PC-3 (cell line): ENCODE results near the gene PPP1R7. TPM values are rescaled to one million over a fixed set of nuclear protein-coding genes. Genes with fewer than 3 reads are reported as not detected.

Source experiments
- ATAC-seq: fragments of 200-7000 bp; cut with Tn5 transposase; 2 replicates; pipeline ENCODE4 v1.9.1; 2020; ENCODE audit warnings: mild to moderate bottlenecking, moderate library complexity
- BruUV-seq: library from RNA; stranded (reverse); fragments of 400-500 nt; replicated peaks from 2 replicates; lab custom pipeline; 2021; lab: Mats Ljungman, UMichigan
- CTCF ChIA-PET: fragments of 300-600 bp; sonication (Branson Sonifier 250); formaldehyde crosslinking; loops from one replicate; lab custom pipeline; 2022; ENCODE audit warnings: antibody characterized with exemption; lab: Charles Lee
- POLR2A ChIA-PET: fragments of 300-600 bp; sonication (Branson Sonifier 250); formaldehyde crosslinking; loops from one replicate; lab custom pipeline; 2022; ENCODE audit warnings: antibody characterized with exemption; ENCODE audit not compliant: unreplicated experiment; lab: Charles Lee
- DNase-seq: peaks from one replicate; pipeline ENCODE4 v3.0.0-alpha.2; 2015
- H2AFZ ChIP-seq: fragments of 300-600 bp; sonication (generic); 2 replicates; pipeline ENCODE4 v1.6.0; 2016; ENCODE audit warnings: antibody characterized with exemption, low read length
- H3F3A ChIP-seq: fragments of 300-600 bp; sonication (generic); one replicate; pipeline ENCODE4 v1.6.0; 2017; ENCODE audit warnings: antibody characterized with exemption, low read length, control low read depth, mild to moderate bottlenecking; ENCODE audit not compliant: unreplicated experiment
- H3K27ac ChIP-seq: fragments of 300-600 bp; sonication (generic); 2 replicates; pipeline ENCODE4 v1.5.1; 2016; ENCODE audit warnings: mild to moderate bottlenecking, low read length
- H3K27me3 ChIP-seq: fragments of 300-600 bp; sonication (generic); 2 replicates; pipeline ENCODE4 v1.6.1; 2016; ENCODE audit warnings: low read length, mixed read lengths
- H3K36me3 ChIP-seq: fragments of 300-600 bp; sonication (generic); 2 replicates; pipeline ENCODE4 v1.6.1; 2016; ENCODE audit warnings: low read depth, mixed run types, low read length, mixed read lengths
- H3K4me1 ChIP-seq: fragments of 300-600 bp; sonication (generic); 2 replicates; pipeline ENCODE4 v1.5.1; 2016; ENCODE audit warnings: low read length; ENCODE audit not compliant: insufficient read depth
- H3K4me2 ChIP-seq: fragments of 300-600 bp; sonication (generic); 2 replicates; pipeline ENCODE4 v1.6.0; 2016; ENCODE audit warnings: low read length
- H3K4me3 ChIP-seq: fragments of 300-600 bp; sonication (generic); 2 replicates; pipeline ENCODE4 v1.5.1; 2016; ENCODE audit warnings: mild to moderate bottlenecking, low read length, mixed read lengths
- H3K79me2 ChIP-seq: fragments of 300-600 bp; sonication (generic); 2 replicates; pipeline ENCODE4 v1.6.1; 2017; ENCODE audit warnings: low read length, mixed read lengths
- H3K9ac ChIP-seq: fragments of 300-600 bp; sonication (generic); 2 replicates; pipeline ENCODE4 v1.6.0; 2016; ENCODE audit warnings: mild to moderate bottlenecking, low read length
- H3K9me2 ChIP-seq: fragments of 300-600 bp; sonication (generic); replicated peaks from 2 replicates; pipeline ENCODE4 v1.6.1; 2016; ENCODE audit warnings: mixed run types, low read length, mixed read lengths
- H3K9me3 ChIP-seq: fragments of 300-600 bp; sonication (generic); 2 replicates; pipeline ENCODE4 v1.6.1; 2016; ENCODE audit warnings: low read length, mixed read lengths
- H4K20me1 ChIP-seq: fragments of 300-600 bp; sonication (generic); 2 replicates; pipeline ENCODE4 v1.6.1; 2016; ENCODE audit warnings: low read length, mixed read lengths
- EZH2 ChIP-seq: fragments of 300-600 bp; sonication (generic); IDR thresholded peaks from one replicate; pipeline ENCODE4 v1.6.1; 2017; ENCODE audit warnings: antibody characterized with exemption, mild to moderate bottlenecking, low read length; ENCODE audit not compliant: unreplicated experiment
- EZH2phosphoT487 ChIP-seq: fragments of 300-600 bp; sonication (generic); IDR thresholded peaks from 2 replicates; pipeline ENCODE4 v1.6.1; 2018; ENCODE audit warnings: mild to moderate bottlenecking, antibody characterized with exemption, low read length, borderline replicate concordance
- intact Hi-C: fragments of 100-400 bp; cut with micrococcal nuclease; formaldehyde crosslinking; loops from 2 replicates; pipeline ENCODE4 v1.9.0; 2023
- total RNA-seq: library from RNA; depleted of rRNA; stranded (reverse); fragments of >200 nt; gene quantifications from 2 replicates; pipeline ENCODE4 v1.2.3, GENCODE V29; 2014
- TF ChIP-seq, protein P1 (sequence below): fragments of 300-600 bp; sonication (generic); conservative IDR thresholded peaks from 2 replicates; pipeline ENCODE4 v1.5.1; 2017; ENCODE audit warnings: antibody characterized with exemption, low read depth, mild to moderate bottlenecking, low read length

Gene PPP1R7
- total RNA-seq, 1 experiment from 2014 or later = 21.4 TPM

DNA sequence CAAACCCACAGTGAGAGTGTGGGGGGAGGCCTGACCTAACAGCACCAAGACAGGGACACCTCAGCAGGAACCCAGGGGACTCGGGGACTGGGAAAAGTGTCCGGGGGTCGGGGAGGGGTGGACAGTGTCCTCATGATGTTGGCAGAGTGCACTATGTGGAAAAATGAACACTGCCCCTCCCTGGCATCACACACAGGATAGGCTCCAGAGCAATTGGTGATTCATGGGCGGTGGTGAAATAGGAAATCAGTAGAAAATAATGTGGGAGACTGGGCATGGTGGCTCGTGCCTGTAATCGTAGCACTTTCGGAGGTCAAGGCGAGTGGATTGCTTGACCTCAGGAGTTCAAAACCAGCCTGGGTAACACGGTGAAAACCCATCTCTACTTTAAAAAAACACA, 34.6 kb downstream of the PPP1R7 start:
- CTCF ChIA-PET = no interaction called here
- DNase-seq (no peak), ATAC-seq (no peak)
- no peak overlapping the region for H3K9ac ChIP-seq
- BruUV-seq = no TSS peak
- TF ChIP-seq EZH2phosphoT487 (no peak), EZH2 (no peak)
- TF ChIP-seq, protein P1, sequence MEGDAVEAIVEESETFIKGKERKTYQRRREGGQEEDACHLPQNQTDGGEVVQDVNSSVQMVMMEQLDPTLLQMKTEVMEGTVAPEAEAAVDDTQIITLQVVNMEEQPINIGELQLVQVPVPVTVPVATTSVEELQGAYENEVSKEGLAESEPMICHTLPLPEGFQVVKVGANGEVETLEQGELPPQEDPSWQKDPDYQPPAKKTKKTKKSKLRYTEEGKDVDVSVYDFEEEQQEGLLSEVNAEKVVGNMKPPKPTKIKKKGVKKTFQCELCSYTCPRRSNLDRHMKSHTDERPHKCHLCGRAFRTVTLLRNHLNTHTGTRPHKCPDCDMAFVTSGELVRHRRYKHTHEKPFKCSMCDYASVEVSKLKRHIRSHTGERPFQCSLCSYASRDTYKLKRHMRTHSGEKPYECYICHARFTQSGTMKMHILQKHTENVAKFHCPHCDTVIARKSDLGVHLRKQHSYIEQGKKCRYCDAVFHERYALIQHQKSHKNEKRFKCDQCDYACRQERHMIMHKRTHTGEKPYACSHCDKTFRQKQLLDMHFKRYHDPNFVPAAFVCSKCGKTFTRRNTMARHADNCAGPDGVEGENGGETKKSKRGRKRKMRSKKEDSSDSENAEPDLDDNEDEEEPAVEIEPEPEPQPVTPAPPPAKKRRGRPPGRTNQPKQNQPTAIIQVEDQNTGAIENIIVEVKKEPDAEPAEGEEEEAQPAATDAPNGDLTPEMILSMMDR = no peak
- no peak overlapping the region for H3K4me3 ChIP-seq
- no peaks in the 10 kb centered on the region for H3K9me3 ChIP-seq
- no peaks in the 10 kb centered on the region for H3K79me2 ChIP-seq
- H3K4me1 ChIP-seq = no peaks in the 10 kb centered on the region
- POLR2A ChIA-PET = no interaction called here
- H3K9me2 ChIP-seq = no peaks in the 10 kb centered on the region
- H3K4me2 ChIP-seq = no peak overlapping the region
- intact Hi-C loops = no loop called here
- H4K20me1 ChIP-seq = no peaks in the 10 kb centered on the region
- H3K27me3 ChIP-seq = no peaks in the 10 kb centered on the region
- H3K27ac ChIP-seq = no peak overlapping the region
- no peaks in the 10 kb centered on the region for H3F3A ChIP-seq
- H3K36me3 ChIP-seq = no peaks in the 10 kb centered on the region
- H2AFZ ChIP-seq = no peak overlapping the region

DNA sequence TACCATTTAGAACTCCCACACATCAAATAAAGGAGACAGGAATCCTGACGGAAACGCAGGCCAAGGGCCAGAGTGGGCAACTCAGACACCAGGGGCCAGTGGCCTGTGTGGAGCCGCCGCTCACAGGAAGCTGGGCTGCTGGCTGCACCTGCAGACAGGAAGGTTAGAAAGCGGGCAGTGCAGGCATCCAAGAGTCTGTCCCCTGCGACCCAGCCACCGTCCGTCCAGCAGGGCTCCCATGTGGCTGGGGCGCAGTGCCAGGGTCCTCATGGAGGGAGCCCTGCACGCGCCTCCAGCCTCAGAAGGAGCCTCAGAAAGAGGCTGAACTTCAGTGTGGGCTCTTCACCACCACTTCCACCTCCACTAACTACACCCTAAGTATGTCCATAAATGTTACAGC, 35.7 kb downstream of the PPP1R7 start:
- POLR2A ChIA-PET = no interaction called here
- Histone ChIP-seq H4K20me1 (no peaks in the 10 kb centered on the region), H3K36me3 (no peaks in the 10 kb centered on the region), H3K4me1 (no peaks in the 10 kb centered on the region), H3K4me3 (no peak overlapping the region), H3K9ac (no peak overlapping the region), H3K9me3 (no peaks in the 10 kb centered on the region), H3K4me2 (no peak overlapping the region), H3F3A (no peaks in the 10 kb centered on the region), H3K27ac (no peak overlapping the region), H3K79me2 (no peaks in the 10 kb centered on the region), H2AFZ (no peak overlapping the region), H3K27me3 (no peaks in the 10 kb centered on the region), H3K9me2 (no peaks in the 10 kb centered on the region)
- TF ChIP-seq EZH2 (no peak), EZH2phosphoT487 (no peak)
- TF ChIP-seq, protein P1 = no peak
- no peak for ATAC-seq
- no TSS peak for BruUV-seq
- CTCF ChIA-PET = no interaction called here
- DNase-seq = no peak
- intact Hi-C loops = no loop called here

DNA sequence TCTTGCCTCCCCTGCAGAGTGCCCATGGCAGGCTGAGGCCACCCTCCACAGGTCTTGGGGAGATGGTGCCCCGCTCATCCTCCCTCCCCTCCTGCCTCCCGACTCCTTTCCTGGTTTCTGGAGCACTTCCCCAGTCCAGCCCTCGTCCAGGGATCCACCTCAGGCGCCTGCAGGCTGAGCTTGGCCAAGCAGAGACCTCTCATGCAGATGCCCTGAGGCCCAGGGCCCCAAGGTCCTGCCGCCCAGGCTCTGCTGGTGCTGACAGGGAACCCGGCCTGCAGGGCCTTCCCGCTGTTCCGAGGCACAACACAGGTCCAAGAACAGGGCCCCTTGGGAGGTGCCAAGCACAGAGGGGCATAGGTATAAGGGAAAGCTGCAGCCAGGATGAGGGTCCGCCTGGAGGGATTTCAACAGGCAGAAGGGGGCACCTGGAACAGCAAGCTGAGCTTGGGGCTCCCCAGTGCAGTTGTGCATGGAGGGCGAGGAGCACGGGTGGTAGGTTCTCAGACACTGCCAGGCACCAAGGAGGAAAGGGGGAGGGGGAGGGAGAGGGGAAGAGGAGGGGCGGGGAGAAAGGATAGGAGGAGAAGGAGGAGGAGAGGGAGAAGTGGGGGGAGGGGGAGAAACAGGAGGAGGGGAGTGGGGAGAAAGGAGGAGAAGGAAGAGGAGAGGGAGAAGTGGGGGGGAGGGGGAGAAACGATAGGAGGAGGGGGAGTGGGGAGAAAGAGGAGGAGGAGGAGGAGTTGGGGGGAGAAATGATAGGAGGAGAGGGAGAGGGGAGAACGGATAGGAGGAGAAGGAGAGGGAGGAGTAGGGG, 37.0 kb downstream of the PPP1R7 start:
- ChIA-PET POLR2A (no interaction called here), CTCF (no interaction called here)
- H4K20me1 ChIP-seq = no peaks in the 10 kb centered on the region
- H3K4me2 ChIP-seq = no peak overlapping the region
- intact Hi-C loops = no loop called here
- no peak overlapping the region for H3K27ac ChIP-seq
- no peak overlapping the region for H3K9ac ChIP-seq
- H3K27me3 ChIP-seq = no peaks in the 10 kb centered on the region
- H3K79me2 ChIP-seq = no peaks in the 10 kb centered on the region
- ATAC-seq (no peak), DNase-seq (no peak)
- no peak for TF ChIP-seq EZH2
- TF ChIP-seq, protein P1 = no peak
- no peak for TF ChIP-seq EZH2phosphoT487
- no peaks in the 10 kb centered on the region for H3K4me1 ChIP-seq
- no TSS peak for BruUV-seq
- H3K9me3 ChIP-seq = no peaks in the 10 kb centered on the region
- no peak overlapping the region for H3K4me3 ChIP-seq
- no peaks in the 10 kb centered on the region for H3F3A ChIP-seq
- no peak overlapping the region for H2AFZ ChIP-seq
- no peaks in the 10 kb centered on the region for H3K36me3 ChIP-seq
- H3K9me2 ChIP-seq = no peaks in the 10 kb centered on the region
